Stimulated activated CD4-positive, alpha-beta T cell treated with anti-CD3 and anti-CD28 coated beads, TNF-alpha, amount 100 ng/mL, for 1 hour (primary cell): ENCODE data around the gene TDRD7.

Experiments used
- DNase-seq, 3 donors: peaks; one replicate each; pipeline ENCODE4 v3.0.0-alpha.2; 2020; ENCODE audit warnings: low read depth in 3 of 3, low spot score in 1 of 3

The TDRD7 gene

DNA sequence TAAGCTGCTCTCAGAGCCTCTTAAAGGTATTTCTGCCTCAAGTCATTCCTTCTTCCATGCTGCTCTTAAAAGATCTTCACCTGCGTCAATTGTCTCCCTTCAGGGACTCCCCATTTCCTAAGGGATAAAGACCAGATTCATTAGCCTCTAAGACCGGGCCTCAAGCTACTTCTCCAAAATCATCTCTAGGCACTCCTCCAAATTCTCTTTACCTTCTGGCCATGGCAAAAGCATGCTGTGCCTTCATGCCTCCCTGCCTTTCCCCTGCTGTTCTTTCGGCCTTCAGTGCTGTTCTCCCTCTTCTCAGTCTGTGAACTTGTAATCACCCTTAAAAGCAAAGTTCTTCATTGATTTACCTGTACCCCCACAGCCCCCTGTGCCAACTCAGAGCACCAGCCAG, 93.9 kb downstream of the TDRD7 start:
- no peak for DNase-seq

DNA sequence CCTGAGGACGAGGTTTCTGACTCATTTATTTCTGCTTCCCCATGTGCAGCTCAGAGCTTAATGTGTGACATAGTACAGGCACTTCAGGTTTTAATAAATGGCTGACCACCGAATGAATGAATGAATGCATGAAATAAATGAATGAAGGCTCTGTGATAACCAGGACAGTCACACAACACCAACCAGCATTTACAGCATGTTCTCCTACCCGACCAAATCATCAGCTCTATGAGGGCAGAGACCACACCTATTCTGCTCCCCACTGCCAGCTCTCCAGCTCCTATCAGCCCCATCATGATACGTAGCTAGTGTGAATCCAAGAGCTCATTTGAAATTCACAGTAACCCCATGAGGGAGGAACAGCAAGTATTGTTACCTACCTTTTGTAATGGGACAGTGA, 94.4 kb downstream of the TDRD7 start:
- no peak for DNase-seq

DNA sequence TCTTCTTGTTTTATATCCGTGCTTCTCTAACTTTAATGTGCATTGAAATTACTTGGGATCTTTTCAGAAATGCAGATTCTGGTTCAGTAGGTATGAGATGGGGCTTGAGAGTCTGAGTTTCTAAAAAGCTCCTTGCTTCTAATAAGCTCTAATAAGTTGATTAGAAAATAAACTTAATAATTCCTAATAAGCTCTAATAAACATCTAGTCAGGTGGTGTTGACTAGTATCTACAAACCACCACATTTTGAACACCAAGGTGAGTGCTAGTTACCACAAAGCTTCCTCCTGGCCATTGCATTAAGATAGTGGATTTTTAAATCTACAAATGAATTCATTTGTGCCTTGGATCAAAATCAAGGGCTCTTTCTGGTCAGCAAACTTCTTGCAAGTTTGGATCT, 94.9 kb downstream of the TDRD7 start:
- no peak for DNase-seq

DNA sequence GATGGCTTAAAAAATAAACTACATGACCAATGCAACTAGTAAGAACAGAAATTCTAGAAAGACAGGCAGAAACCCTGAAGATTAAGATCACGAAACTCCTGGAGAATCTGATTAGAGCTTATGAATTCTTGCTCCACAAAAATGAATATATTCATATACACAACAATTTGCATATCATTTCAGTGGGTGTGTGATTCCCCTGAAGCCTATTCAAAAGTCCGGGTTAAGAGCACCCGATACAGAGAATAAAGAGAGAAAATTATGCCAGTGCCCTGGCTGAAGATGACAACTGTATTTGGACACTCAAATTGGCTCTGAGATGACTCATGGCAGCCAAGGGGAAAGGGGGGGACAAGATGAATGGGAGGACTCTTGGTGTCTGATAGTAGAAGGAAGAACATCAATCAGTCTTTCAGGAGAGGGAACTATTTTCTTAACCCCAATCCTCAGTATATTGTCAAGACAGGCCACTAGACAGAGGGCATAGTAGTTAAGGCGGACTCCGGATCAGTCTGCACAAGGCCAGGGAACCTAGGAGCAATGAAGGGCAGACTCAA, 95.6 kb downstream of the TDRD7 start:
- DNase-seq: no peak

DNA sequence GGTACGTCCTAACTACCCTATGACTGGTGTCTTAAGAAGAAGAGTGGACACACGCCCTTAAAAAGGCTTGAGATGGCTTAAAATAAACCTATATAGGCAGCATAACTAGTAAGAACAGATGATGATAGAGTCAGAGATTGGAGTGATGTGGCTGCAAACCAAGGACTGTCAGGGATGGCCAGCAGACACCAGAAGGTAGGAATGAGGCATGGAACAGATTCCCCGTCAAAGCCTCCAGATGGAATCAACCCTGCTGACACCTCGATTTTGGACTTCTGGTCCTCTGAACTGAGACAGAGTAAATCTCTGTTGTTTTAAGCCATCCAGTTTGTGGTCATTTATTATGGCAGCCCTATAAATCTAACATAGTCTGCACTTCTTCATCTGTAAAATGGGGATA, 97.0 kb downstream of the TDRD7 start:
- DNase-seq: no peak

DNA sequence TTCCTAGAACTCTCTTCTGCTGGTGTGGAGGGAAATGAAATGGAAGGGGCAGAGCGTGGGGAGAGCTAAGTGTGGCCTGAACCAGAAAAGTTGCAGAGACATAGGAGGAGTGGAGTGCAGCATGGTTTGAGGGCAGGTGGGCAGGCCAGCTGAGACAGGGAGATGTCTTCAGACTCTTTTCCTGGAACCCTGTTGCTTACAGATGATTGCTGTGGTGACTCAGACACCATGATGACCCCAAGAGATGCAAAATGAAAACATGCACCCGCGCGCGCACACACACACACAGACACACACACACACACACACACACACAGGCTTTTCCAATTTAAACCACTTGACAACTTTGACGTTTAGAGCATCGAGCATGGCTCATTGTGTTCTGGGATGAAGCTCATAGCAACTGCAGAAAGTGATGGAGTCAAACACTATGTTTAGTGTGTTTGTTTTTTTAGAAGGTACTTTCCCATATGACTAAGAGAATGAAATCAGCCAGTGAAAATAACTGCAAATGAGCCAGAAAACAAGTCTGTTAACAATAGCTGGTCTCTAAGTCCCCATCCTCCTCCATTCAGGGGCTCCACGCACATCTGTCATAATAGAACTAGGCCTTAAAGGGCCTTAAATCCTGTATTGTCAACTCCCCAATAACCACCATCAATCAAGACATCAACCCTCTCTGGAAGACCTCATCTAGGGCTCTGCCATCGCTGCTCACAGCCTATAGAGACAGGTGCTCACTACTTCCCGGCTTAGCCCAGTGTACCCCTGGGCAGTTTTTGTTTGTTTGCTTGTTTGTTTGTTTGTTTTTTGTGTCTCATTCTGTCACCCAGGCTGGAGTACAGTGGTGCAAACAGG, 99.1 kb downstream of the TDRD7 start:
- DNase-seq: no peak

DNA sequence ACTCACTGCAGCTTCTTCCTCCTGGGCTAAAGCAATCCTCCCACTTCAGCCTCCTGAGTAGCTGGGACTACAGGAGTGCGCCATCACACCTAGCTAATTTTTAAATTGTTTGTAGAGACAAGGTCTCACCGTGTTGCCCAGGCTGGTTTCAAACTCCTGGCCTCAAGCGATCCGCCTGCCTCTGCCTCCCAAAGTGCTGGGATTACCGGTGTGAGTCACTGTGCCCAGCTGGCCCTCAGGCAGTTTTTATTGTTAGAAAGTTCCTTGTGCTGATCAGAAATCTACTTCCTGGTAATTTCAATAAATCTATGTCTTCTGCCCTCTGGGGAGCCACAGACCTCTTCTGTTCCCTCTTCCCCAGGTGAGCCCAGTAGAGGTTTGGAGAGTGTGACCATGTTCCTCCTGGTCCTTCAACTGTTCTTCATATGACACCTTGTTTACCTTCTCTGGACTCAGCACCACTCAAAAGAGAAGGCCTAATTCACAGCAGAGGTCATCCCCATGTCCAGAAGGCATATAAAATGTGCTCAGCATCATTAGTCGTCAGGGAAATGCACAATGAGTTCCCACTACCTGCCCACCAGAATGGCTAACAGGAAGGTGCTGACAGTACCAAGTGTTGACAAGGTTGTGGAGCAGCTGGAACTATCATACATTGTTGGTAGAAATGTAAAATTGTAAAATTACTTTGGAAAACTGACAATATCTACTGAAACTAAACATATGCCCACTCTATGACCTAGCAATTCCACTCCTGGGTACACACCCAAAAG, 99.9 kb downstream of the TDRD7 start:
- DNase-seq: no peak

DNA sequence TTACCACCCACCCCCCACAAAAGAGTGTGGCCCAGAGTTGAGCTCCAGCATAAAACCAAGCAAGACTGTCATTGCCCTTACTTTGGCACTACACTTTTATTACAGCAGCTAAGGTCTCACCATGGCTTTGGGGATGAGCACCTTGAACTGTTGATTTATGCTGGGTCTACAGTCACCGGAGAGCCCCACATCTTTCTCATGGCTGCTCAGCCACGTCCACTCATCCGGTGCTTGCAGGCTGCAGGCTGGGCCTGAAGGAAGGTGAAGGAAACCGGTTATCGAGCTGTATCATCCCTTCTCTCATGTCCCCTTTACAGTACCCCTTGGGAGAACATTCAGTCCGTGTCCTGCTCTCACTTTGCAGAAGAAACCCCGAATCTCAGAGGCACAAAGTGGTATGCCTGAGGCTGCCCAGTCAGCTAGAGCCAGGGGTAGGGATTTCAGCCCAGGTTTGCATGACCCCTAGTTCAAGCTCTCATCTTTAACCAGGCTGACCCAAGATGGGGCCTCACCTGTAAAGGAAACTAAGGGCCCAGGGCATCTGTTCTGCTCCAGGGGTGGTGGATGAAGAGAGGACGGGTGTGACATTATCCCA, 101.2 kb downstream of the TDRD7 start:
- no peak for DNase-seq

DNA sequence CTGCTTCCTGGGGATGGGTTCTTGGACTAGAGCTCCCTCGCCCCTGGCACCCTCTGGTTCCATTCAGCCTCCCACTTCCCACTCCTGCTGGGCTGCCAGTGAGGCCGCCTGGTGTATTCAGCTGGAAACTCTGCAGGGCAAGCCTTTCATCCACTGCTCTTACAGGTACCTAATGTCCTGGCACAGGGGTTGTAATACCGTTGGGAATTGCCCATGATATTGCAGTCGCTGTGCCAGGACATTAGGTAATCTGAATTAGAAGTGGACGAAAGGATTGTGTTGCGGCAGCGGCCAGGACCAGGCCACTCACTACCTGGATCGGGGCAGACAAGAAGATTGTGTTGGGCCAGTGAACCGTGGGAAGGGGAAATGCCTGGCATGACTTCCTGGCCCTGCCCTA, 102.6 kb downstream of the TDRD7 start:
- no peak for DNase-seq

DNA sequence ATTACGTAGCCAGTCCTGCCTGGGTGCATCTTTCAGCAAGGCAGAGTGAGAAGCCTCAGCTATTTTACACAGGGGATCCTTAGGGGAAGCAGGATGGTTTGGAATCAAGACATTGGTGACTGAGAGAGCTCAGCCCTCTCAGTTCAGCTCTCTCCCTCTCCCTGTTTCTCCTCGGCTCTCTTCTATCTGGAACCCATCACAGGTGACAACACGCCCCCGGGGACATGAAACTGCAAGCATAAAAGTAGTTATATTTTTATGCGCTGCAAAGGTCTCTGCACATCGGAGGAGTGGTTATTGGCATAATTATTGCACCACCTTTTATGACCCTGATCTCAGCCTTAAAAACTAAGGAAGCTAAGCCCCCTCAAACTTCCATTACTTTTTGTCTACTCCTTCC, 103.8 kb downstream of the TDRD7 start:
- no peak for DNase-seq

DNA sequence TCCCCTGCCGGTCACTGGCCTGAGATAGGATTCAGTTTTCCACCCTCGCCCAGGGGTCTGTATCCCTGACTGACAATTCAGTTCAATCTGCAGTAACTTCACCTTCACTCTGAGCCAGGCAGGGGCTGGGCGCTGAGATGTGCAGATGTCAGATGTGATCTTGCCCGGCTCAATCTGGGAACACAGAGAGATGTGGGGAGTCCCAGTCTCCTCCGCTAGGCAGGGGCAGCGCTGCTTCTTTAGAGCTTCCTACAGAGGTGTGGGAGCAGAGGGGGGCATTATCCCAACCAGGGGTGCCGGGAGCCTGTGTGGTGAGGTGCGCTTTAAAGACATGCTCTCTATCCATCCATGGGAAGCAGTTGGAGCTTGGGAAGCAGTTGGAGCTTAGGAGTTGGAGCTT, 104.2 kb downstream of the TDRD7 start:
- DNase-seq: no peak

DNA sequence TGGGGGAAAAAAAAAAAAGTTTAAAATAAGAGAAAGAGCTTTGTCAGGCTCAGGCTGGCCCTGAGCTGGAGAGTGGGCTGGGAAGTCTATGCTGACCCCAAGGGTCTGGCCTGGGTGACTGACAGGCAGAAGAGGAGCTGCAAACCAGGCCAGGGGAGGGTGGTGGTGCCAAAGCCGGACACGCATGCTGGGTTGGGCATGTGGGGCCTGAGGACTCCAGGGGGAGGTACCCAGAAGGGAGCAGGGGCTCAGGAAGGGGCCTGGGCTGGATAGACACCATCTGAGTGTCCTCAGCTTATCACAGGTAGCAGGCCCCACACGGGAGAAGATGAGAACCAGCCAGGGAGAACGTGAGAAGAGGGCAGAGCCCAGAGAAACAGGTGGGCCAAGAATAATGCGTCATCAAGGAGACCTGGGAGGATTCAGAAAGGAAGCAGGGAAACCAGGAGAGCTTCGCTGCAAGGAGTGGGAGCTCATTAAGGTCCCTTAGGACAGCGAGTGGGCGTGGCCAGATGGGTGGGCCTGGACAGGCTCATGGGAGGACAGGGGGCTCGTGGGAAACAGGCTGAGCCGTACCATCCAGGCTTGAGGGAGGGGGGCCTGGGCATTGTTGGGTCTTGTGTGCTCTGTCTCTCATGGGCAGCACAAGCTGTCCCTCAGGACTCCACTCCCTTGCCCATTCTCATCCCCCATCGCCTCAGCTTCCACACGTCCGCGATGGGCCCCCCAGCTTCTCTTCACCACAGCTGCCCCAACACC, 105.6 kb downstream of the TDRD7 start:
- no peak for DNase-seq

DNA sequence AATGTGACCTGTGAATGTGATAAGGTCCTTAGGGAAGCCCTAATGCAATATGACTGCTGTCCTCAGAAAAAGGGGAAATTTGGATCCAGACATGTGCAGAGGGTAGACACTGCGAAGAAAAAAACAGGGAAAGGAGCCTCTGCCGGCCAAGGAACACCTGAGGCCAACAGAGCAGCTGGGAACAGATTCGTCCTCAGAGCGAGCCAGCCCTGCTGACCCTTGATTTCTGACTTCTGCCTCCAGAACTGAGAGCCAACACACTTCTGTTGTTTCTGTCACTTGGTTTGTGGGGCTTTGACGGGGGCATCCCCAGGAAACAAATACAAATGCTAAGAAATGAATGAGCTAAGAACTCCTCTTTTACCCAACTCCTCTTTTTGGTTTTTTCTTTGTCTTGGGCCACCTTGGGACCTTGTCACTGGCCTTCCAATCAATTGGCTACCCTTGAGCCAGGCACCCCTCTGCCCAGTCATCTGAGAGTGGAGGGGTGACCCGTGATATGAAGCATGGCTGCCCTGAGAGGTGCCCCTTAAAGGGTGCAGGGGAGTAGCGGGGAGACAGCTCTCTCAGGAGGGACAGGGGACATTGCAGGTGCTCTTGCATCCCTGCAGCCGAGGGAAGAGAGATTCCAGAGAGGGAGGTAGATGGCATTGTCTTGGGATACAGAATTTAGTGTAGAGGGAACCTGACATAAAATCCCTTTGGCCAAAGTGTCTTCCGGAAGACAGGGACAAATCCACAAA, 106.4 kb downstream of the TDRD7 start:
- DNase-seq: no peak

DNA sequence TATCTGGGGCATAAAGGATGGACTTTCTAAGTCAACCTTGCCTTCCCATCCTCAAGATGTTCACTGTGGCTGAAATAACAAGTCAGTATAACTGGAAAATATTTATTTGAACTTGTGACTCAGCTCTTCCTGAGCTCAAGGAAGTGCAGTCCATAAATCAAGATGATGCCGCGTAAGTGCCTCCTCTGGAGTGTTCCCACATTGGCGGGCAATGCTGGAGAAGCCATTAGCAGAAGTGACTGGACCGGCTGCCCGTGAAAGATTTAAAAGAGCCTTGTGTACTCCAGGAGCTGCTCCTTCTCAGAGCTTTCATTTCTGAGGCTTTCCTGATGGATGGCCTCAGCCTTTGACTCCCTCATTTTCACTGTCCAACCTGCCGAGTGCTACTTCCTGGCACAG, 107.0 kb downstream of the TDRD7 start:
- DNase-seq: no peak

DNA sequence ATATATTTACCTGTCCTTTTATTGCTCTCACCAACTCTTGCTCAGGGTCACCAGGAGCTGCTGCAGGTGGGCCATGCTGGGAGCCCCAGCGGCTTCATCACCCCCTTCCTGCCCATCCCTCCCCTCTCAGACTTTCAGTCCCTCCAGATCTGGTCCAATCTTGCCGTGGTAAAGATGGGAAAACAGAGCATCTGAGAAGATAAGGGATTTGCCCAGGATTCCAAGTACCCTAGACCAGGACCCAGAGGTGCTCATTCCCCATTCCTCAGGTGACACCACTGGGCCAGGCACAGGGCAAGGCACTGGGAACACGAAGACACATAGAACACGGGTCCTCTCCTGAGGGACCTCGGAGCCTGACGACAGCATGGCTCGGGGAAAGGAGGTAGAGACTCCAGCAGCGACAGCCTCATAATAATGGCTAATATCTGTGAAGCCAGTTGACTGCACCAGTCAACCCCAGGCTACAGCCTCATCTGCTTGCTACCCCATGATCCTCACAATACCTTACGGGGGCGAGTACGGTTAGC, 107.6 kb downstream of the TDRD7 start:
- DNase-seq: no peak

DNA sequence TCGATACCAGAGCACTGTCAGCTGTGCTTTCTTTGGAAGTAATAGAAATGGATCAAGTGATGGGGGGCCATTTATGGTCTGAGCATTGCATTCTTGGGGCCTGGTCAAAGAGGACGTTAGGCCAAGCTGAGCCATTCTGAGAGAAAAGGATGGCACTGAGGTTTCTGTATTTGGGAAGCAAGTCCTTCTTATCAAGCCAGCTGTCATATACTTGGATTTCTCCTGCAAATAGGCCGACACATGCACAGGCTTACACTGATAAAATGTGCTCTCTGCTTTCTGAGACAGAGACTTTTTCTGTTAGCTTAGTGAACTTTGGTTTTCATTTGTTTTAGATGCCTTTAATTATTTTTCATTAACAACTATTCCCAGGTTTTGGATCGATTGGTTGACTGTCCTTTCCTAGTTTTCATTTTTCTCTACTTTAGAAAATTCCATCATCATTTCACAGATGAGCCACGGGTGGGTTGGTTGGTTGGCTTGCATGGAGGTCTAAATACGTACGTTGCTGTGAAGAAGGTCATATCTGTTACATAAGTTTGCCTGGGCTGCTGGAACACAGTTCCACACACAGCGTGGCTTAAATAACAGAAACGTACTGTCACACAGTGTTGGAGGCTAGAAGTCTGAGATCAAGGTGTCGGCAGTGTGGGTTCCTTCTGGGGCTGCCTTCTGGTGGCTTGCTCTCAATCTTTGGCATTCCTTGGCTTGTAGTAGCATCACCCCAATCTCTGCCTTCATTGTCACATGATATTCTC, 109.9 kb downstream of the TDRD7 start:
- DNase-seq: no peak

DNA sequence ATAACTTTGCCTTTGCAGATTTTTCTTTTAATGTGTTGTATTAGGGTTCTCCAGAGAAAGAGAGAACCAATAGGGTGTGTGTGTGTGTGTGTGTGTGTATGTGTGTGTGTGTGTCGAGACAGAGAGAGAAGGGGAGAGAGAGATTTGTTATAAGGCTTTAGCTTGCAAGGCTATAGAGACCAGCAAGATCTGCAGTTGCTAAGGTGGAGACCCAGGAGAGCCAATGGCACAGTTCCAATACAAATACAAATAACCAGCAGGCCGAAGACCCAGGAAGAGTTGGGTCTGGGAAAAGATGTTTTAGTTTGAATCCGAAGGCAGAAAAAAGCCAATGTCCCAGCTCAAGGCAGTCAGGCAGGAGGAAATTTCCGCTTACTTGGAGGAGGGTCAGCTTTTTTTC, 112.5 kb downstream of the TDRD7 start:
- DNase-seq: no peak

DNA sequence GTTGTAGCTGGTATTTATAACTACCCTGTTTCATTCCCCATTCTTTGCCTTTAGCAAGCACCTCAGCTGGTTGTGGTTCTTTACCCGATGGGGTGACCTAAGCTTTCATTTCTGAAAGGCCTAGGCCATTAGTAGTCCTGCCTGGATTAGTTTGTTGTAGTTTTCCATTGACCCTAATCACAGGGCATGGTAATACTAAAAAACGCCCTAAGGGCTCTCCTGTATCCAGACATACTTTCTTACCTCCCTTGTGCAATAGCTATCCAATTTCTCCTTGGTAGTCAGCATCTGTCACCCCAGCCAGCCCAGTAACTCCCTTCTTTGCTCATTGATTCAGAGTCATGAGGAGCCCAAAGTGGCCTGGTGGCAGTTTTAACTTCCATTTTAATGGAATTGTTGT, 113.6 kb downstream of the TDRD7 start:
- no peak for DNase-seq

DNA sequence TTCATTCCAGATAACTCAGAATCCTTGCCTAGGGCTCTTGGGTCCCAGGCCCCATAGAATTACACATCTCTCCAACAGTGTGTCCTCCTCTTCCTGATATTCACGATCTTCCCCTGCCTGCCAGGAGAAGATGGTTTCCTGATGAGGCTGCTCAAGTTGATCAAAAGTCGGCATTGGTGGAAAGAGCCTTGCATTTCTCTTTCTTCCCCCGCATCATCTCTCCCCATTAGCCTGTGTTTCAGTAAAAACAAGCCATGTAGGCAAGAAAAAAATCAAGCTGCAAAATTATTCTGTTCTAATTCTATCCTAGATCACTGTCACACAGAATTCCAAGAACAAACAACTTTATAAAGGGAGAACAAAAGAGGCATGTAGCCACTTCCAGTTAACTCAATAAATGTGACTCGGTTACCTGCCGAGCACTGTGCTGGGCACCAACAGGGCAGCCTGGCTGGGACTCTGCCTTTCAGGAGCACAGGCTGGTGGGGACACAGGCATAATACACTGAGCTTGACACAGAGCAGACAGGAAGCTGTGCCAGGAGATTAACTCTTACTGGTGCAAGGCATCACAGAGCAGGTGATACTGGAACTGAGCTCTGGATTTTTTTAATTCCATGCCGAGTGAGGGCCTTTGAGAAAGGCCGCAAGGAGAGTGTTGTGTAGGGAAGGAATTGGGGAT, 115.1 kb downstream of the TDRD7 start:
- no peak for DNase-seq
